Osteoblast (primary cell): ENCODE data around the gene ALDOA. TPM values are rescaled to one million over a fixed set of nuclear protein-coding genes. Genes with fewer than 3 reads are reported as not detected.

Source experiments
- DNase-seq: peaks from one replicate; pipeline ENCODE4 v3.0.0; 2011; ENCODE audit warnings: low spot score, mixed read lengths; ENCODE audit not compliant: insufficient read length; ENCODE audit errors: missing footprints
- H2AFZ ChIP-seq: 2 replicates; pipeline ENCODE4 v1.6.0; 2011; ENCODE audit warnings: mild to moderate bottlenecking, low read length
- H3K27ac ChIP-seq: 2 replicates; pipeline ENCODE4 v1.5.1; 2011; ENCODE audit warnings: mild to moderate bottlenecking, low read depth, low read length, moderate library complexity
- H3K27me3 ChIP-seq: 2 replicates; pipeline ENCODE4 v1.6.0; 2012; ENCODE audit warnings: mild to moderate bottlenecking, control low read depth, inconsistent platforms, low read length, moderate library complexity; ENCODE audit not compliant: insufficient read depth
- H3K36me3 ChIP-seq: 2 replicates; pipeline ENCODE4 v1.5.1; 2011; ENCODE audit warnings: mild to moderate bottlenecking, low read length, control low read depth, moderate library complexity; ENCODE audit not compliant: insufficient read depth
- H3K4me1 ChIP-seq: 2 replicates; pipeline ENCODE4 v1.5.1; 2011; ENCODE audit warnings: mild to moderate bottlenecking, low read length, control low read depth, moderate library complexity; ENCODE audit not compliant: insufficient read depth
- H3K4me2 ChIP-seq: 2 replicates; pipeline ENCODE4 v1.6.0; 2011; ENCODE audit warnings: mild to moderate bottlenecking, low read length; ENCODE audit not compliant: insufficient read depth
- H3K4me3 ChIP-seq: fragments of 200-600 bp; sonication (generic); 3 replicates; pipeline ENCODE4 v1.5.1; 2012; ENCODE audit warnings: mild to moderate bottlenecking, low read length, inconsistent platforms; ENCODE audit not compliant: insufficient read depth
- H3K79me2 ChIP-seq: 2 replicates; pipeline ENCODE4 v1.6.0; 2012; ENCODE audit warnings: mild to moderate bottlenecking, low read length, control low read depth, inconsistent platforms; ENCODE audit not compliant: insufficient read depth
- H3K9me3 ChIP-seq: 2 replicates; pipeline ENCODE4 v1.5.1; 2011; ENCODE audit warnings: low read depth, low read length, control low read depth
- H4K20me1 ChIP-seq: 2 replicates; pipeline ENCODE4 v1.6.0; 2012; ENCODE audit warnings: mild to moderate bottlenecking, low read length, control low read depth; ENCODE audit not compliant: insufficient read depth
- CTCF ChIP-seq: IDR thresholded peaks from 2 replicates; pipeline ENCODE4 v1.5.1; 2011; ENCODE audit warnings: mild to moderate bottlenecking, low read depth, low read length, moderate library complexity; ENCODE audit errors: extremely low read depth
- total RNA-seq: library from RNA; depleted of rRNA; stranded (reverse); fragments of >200 nt; gene quantifications from 2 replicates; pipeline ENCODE4 v1.2.3, GENCODE V29; 2012

The ALDOA gene
- total RNA-seq, 1 donor, result 705 TPM

- peaks cover 41% of the 10 kb centered on the region for H3K4me1 ChIP-seq
- H3K36me3 ChIP-seq, result peaks cover 41% of the 10 kb centered on the region
- peaks cover 38% of the 10 kb centered on the region for H3K79me2 ChIP-seq
- H3K4me3 ChIP-seq, result peak overlapping the region; percentile 95
- H3K27me3 ChIP-seq, result no peaks in the 10 kb centered on the region
- H2AFZ ChIP-seq, result peak overlapping the region; percentile 83
- peak; percentile 8 for TF ChIP-seq CTCF
- H4K20me1 ChIP-seq, result peaks cover 34% of the 10 kb centered on the region
- peak; percentile 89 for DNase-seq
- peak overlapping the region; percentile 93 for H3K4me2 ChIP-seq
- peak overlapping the region; percentile 96 for H3K27ac ChIP-seq
- no peaks in the 10 kb centered on the region for H3K9me3 ChIP-seq
These were observed 1.4 kb upstream of the ALDOA start for GRCh38 chr16:30063893-30064728.

GRCh38 chr16:30064729-30065101, 845 bp upstream of the ALDOA start:
- Histone ChIP-seq H3K4me3 (peak overlapping the region; percentile 95), H3K79me2 (peaks cover 45% of the 10 kb centered on the region), H3K4me2 (peak overlapping the region; percentile 93), H3K4me1 (peaks cover 47% of the 10 kb centered on the region), H3K9me3 (no peaks in the 10 kb centered on the region), H2AFZ (peak overlapping the region; percentile 83), H3K27ac (peak overlapping the region; percentile 96), H4K20me1 (peaks cover 40% of the 10 kb centered on the region), H3K36me3 (peaks cover 45% of the 10 kb centered on the region), H3K27me3 (no peaks in the 10 kb centered on the region)
- no peak for TF ChIP-seq CTCF
- DNase-seq, result no peak

- Histone ChIP-seq H3K36me3 (peaks cover 47% of the 10 kb centered on the region), H3K79me2 (peaks cover 59% of the 10 kb centered on the region), H2AFZ (no peak overlapping the region), H3K27me3 (no peaks in the 10 kb centered on the region), H3K4me2 (peak overlapping the region; percentile 99), H3K9me3 (no peaks in the 10 kb centered on the region), H4K20me1 (peaks cover 52% of the 10 kb centered on the region), H3K27ac (peak overlapping the region; percentile 96), H3K4me3 (peak overlapping the region; percentile 95), H3K4me1 (peaks cover 50% of the 10 kb centered on the region)
- no peak for TF ChIP-seq CTCF
- peak; percentile 97 for DNase-seq
These were observed 592 bp downstream of the ALDOA start for GRCh38 chr16:30065943-30066760.
